CD4-positive, alpha-beta T cell treated with Interleukin-15 for 4 hours (primary cell): Measurements from ENCODE around the gene LIN7B.
A peak's percentile ranks its signal among the peaks of the same experiment; 100 is the strongest.
"Not testable (repeated sequence)": the region's sequence is repeated elsewhere in the genome, so short reads cannot be mapped to it uniquely, and the experiment has no call there.

Experiments
- DNase-seq: peaks from one replicate; pipeline ENCODE4 v3.0.0-alpha.2; 2020; ENCODE audit warnings: low spot score

Gene LIN7B

GRCh38 chr19:49119411-49120324, 5.5 kb downstream of the LIN7B start, which contains the start of gene PPFIA3:
Gene PPFIA3, plus strand, starts transcription at chr19:49119544. Its CDS starts 8,330 bp downstream, at chr19:49127874.
- no peak for DNase-seq

- no peak for DNase-seq
These were observed 6.1 kb downstream of the LIN7B start for GRCh38 chr19:49120325-49120683.

GRCh38 chr19:49120868-49121267, 6.7 kb downstream of the LIN7B start:
- DNase-seq, result no peak

- DNase-seq, result not testable (repeated sequence)
These were observed 7.7 kb downstream of the LIN7B start for GRCh38 chr19:49121841-49122240.

- DNase-seq, result not testable (repeated sequence)
These were observed 9.1 kb downstream of the LIN7B start for GRCh38 chr19:49123285-49123684.

- DNase-seq, result no peak
These were observed 11.0 kb downstream of the LIN7B start for GRCh38 chr19:49125025-49125731.

GRCh38 chr19:49126575-49126974, 12.4 kb downstream of the LIN7B start:
- no peak for DNase-seq

GRCh38 chr19:49127225-49127624, 13.1 kb downstream of the LIN7B start:
- DNase-seq, result not testable (repeated sequence)

GRCh38 chr19:49127674-49128544, 13.7 kb downstream of the LIN7B start:
- peak; percentile 94 for DNase-seq

GRCh38 chr19:49128545-49129237, 14.5 kb downstream of the LIN7B start:
- no peak for DNase-seq

GRCh38 chr19:49129238-49129583, 15.0 kb downstream of the LIN7B start:
- DNase-seq, result no peak

- DNase-seq, result no peak
These were observed 16.2 kb downstream of the LIN7B start for GRCh38 chr19:49130325-49130724.

- DNase-seq, result peak; percentile 16
These were observed 18.9 kb downstream of the LIN7B start for GRCh38 chr19:49132974-49133609.

- peak; percentile 32 for DNase-seq
These were observed 19.7 kb downstream of the LIN7B start for GRCh38 chr19:49133621-49134454.

- no peak for DNase-seq
These were observed 21.5 kb downstream of the LIN7B start for GRCh38 chr19:49135686-49136085.

- DNase-seq, result no peak
These were observed 22.6 kb downstream of the LIN7B start for GRCh38 chr19:49136771-49137171.

GRCh38 chr19:49140951-49141350, 26.8 kb downstream of the LIN7B start:
- no peak for DNase-seq

GRCh38 chr19:49141352-49141751, 27.2 kb downstream of the LIN7B start:
- DNase-seq, result no peak

GRCh38 chr19:49142866-49143335, 28.7 kb downstream of the LIN7B start:
- peak; percentile 48 for DNase-seq
